Activated CD8-positive, alpha-beta memory T cell treated with anti-CD3 and anti-CD28 coated beads, Interleukin-2, amount 50 U/mL, for 1 hour (primary cell): ENCODE data around the gene B3GNT9.

Source experiments
- DNase-seq: peaks from one replicate; pipeline ENCODE4 v3.0.0-alpha.2; 2020; ENCODE audit errors: extremely low read depth

B3GNT9 gene

DNA sequence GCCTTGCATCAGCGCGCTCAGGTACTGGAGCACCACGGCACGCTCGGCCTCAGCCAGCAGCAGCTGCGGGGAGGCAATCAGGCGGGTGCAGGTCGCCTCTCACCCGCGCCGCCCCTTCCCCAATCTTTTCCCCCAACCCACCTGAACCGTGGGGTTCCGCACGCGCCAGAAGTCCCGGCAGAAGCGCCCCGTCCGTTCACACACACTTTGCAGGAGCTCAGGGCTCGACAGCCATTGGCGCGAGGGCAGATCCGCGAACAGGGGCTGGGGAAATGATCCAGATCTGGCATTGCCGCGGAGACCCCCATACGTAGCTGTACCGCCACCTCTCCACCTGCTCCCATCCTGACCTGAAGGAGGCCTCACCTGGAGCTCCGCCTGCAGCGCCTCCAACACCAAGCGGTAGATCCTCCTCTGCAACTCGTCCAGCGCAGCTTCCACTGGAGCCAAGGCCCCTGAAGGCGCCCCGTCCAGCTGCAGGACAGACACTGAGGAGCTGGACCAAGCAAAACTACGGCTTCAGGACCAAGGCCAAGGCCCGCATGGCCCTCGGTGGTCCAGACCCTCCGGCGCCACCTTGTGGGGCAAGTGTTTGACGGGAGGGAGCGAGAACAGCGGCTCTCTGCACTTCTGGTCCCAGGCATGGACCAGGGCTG, 34.3 kb upstream of the B3GNT9 start:
- peak; percentile 47 for DNase-seq

DNA sequence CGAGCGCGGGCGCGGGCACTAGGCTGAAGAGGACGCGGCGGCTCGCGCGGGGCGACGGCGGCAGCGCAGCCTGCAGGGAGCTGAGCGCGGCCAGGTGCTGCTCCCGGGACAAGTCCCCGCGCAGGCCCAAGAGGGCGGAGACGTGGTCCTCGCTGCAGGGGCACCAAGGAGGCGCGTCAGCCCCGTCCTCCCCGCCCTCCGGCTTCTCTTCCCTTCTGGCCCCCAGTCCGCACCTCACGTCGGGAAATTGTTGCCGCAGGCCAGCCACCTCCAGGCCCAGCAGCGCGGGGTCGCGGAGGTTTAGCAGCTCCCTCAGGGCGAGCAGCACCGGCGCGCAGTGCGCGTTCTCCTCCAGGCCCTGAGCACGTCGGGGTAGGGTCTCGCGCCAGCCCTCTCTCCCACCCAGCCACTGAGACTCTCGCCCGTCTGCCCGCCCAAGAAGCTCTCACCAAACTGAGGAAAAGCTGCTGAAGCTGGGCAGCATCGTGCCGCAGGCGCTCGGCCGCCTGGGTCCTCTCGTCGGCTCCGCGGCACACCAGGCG, 33.7 kb upstream of the B3GNT9 start:
- DNase-seq = no peak

GRCh38 chr16:67183627-67184452, 33.0 kb upstream of the B3GNT9 start, which contains the start of gene MATCAP1:
Gene MATCAP1 (minus strand): TSS chr16:67183963. CDS start chr16:67180610, 3,353 bp downstream.
- DNase-seq = peak; percentile 91

DNA sequence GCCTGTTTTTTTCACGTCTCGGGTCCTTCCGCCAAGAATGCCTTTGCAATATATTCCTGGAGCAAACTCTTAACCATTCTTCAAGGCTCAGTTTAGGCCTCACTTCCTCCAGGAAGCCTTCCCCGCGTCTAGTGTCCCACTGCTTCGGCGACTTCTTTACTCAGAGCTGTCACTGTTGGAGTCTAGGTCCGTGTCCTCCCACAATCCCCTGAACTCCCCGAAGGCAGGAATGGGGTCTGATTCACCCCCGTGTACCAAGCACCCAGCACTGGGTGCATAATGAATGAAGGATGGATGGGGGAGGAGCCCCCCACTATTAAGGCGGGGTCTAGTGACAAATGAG, 32.5 kb upstream of the B3GNT9 start:
- no peak for DNase-seq

- DNase-seq = no peak
These were observed 31.5 kb upstream of the B3GNT9 start for GRCh38 chr16:67182288-67182687.

GRCh38 chr16:67181346-67181745, 30.5 kb upstream of the B3GNT9 start:
- DNase-seq = no peak

- DNase-seq = no peak
These were observed 29.4 kb upstream of the B3GNT9 start for GRCh38 chr16:67180166-67180565.

- DNase-seq = no peak
These were observed 28.8 kb upstream of the B3GNT9 start for GRCh38 chr16:67179421-67180080.

GRCh38 chr16:67177743-67178699, 27.2 kb upstream of the B3GNT9 start:
- no peak for DNase-seq

DNA sequence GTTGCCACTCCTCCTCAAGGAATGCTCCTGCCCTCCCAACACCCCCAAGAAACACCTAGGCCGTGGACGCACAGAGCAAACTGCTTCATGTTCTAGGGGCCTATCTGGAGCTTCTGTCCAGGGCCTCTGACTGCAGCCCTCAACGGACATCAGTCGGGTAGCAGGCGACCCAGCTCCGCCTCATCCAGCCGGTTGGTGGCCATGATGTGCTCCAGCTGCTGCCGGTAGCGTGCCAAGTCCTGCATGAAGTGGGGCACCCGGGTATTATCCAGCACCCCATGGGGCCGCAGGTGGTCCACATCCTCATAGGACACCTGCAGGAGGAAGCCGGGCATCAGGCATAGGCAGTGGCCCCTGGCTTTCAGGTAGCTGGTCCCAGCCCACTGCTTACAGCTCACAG, 25.9 kb upstream of the B3GNT9 start:
- no peak for DNase-seq

- no peak for DNase-seq
These were observed 24.0 kb upstream of the B3GNT9 start for GRCh38 chr16:67174706-67175231.

- DNase-seq = no peak
These were observed 23.3 kb upstream of the B3GNT9 start for GRCh38 chr16:67173808-67174705.

DNA sequence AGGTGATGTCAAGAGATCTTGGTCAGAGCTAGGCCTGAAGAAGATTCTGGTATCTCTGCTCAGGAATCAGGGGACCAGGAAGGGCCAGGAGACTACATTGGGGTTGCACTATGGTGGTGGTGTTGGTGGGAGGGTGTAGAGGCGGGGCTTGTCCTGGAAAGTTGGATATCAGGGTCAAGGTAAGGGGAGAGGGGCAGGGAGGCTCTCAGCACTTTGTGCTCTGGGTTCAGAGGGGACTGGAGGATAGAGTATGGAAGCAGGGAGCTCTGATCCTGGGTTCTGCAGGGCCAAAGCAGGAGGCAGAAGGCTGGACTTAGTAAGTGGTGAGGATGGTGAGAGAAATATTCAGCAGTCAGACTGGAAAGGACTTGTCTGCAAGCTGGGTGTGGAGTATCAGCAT, 22.5 kb upstream of the B3GNT9 start:
- DNase-seq = no peak

DNA sequence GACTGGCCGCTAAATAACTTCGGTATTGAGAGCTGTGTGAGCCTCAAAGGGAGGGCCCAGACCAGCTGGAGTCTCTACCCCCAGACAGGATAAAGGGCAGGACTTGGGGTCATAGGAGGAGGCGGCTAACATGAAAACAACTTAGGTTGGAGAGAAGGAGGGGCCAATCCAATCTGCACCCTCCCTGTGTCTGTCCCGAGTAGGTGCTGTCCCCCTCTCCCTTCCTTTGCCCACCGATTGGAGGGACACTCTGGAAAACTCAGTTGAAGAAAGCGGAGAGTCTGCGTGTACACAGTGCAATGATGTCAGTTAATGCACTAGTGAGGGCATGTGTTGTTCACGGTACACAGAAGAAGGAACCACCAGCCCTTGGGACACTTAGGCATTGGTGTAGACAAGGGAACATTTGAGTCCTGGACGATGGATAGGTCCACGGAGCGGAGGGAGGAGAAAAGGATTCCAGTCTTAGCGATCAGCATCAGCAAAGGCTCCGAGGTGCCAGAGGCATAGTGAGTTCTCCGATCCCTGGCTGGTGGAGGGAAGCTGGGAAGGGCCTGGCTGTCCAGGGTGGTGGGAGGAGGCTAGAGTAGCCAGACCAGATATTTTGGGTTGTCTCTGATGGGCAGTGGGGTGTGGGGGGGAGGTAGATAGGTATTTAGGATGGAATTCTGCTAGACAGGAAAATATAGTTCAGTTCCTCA, 20.3 kb upstream of the B3GNT9 start:
- DNase-seq = no peak

DNA sequence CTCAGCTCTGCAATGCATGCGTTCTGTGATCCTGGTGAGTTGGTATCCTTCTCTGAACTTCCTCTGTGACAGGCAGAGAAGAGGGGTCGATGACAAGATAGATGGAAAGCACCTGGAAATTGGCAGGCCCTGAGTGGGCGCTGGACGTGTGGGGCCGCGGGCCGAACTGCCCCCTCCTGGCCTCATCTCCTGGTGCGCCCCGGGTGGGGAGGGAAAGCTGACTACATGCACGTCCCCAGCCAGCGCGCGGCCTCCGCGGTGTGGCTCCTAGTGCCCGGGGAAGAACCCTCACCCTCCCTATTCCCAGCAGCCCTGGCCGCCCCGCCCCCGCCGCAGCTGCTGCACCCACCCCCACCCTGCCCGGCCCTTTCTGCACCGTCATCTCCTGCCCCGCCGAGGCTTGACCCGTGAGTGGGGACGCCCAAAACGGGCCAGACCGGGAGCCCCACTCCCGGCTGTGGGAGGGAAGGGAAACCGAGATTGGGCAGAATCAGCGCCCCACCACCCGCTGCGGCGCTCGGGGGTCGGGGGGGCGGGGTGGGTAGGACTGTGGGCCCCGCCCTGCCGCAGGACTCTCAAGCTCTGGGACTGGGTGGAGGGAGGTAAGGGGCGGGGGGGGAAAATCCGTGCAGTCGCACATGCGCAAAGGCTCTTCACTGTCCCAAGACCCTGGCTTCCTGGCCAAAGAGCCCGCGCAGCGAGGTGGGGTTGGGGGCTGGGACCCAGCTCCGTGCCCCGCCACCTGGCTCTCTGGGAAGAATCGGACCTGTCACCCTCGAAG, 19.6 kb upstream of the B3GNT9 start, which contains the start of gene NOL3:
TSS of gene NOL3 (plus strand) at position 371 of the 781 bp plus-strand sequence.
- DNase-seq = no peak

DNA sequence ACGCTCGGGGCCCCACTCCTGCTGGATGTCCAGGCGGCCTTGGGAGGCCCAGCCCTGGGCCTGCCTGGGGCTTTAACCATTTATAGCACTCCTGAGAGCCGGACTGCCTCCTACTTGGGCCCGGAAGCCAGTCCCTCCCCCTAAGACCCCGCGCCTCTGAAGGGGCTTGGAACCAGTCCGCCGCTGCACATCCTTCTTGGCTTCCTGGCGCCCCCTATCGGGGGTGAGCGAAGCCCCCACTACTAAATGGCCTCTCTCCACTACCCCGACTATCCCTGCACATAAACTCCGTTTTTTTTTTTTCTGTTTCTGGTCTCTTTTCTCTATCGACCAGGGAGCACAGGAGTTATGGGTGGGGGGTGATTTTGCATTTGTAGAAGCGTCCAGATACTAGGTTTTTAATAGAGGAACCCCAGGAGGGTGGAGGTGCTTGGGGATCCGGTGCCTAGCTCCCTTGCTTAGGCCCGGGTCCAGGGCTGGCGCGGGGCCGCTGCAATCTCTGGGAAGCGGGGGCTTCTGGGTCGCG, 18.9 kb upstream of the B3GNT9 start:
- DNase-seq = no peak

- no peak for DNase-seq
These were observed 18.2 kb upstream of the B3GNT9 start for GRCh38 chr16:67169011-67169451.

GRCh38 chr16:67167588-67167987, 16.8 kb upstream of the B3GNT9 start:
- DNase-seq = no peak
